Measurements from ENCODE around the gene CAPN10. TPM values are rescaled to one million over a fixed set of nuclear protein-coding genes. Genes with fewer than 3 reads are reported as not detected.

CAPN10 gene
- total and polyA plus RNA-seq, 8 donors = 20.8 to 36.6 (median 28.2) TPM

DNA sequence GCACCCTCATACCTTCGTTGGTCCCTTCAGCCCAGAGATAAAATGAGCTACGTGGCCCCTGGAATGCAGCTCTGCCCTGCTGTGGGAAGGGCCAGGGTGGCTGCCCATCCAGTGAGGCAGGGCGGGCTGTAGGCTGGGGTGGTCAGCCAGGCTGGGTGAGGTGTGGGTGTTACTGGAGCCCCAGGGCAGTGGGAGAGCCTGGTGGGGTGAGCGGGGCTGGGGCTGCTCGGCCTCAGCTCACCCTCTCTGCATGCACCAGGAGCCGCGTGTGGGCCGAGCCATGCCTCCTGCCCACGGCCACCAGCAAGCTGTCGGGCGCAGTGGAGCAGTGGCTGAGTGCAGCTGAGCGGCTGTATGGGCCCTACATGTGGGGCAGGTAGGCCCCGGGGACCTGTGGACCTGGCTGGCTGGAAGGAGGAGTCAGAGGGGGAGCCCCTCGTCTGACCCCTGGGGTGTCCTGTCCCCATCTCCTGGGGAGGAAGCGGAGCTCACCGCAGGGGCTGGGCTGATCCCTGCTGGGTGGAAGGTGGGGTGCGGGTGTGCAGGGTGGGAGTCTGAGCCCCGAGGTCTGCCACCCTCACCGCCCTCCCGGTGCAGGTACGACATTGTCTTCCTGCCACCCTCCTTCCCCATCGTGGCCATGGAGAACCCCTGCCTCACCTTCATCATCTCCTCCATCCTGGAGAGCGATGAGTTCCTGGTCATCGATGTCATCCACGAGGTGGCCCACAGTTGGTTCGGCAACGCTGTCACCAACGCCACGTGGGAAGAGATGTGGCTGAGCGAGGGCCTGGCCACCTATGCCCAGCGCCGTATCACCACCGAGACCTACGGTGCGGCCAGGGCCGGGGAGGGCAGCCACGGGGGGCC is 12.8 kb upstream of the CAPN10 start:
- ATAC-seq = no peak
- TF ChIP-seq, protein P1, sequence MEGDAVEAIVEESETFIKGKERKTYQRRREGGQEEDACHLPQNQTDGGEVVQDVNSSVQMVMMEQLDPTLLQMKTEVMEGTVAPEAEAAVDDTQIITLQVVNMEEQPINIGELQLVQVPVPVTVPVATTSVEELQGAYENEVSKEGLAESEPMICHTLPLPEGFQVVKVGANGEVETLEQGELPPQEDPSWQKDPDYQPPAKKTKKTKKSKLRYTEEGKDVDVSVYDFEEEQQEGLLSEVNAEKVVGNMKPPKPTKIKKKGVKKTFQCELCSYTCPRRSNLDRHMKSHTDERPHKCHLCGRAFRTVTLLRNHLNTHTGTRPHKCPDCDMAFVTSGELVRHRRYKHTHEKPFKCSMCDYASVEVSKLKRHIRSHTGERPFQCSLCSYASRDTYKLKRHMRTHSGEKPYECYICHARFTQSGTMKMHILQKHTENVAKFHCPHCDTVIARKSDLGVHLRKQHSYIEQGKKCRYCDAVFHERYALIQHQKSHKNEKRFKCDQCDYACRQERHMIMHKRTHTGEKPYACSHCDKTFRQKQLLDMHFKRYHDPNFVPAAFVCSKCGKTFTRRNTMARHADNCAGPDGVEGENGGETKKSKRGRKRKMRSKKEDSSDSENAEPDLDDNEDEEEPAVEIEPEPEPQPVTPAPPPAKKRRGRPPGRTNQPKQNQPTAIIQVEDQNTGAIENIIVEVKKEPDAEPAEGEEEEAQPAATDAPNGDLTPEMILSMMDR (IDR thresholded peaks at IDR 0.05) = no peak
- H3K27ac ChIP-seq = no peak overlapping the region
- no peaks in the 10 kb centered on the region for H3K9me3 ChIP-seq
- peaks cover 0 to 70% of the 10 kb centered on the region in 2 donors for H3K36me3 ChIP-seq
- H3K4me1 ChIP-seq = peaks cover 13 to 47% of the 10 kb centered on the region in 2 donors
- no peak overlapping the region for H3K4me3 ChIP-seq
- intact Hi-C loops (cut with DNase I) = no loop called here
- H3K27me3 ChIP-seq = no peaks in the 10 kb centered on the region
- no peak for DNase-seq

DNA sequence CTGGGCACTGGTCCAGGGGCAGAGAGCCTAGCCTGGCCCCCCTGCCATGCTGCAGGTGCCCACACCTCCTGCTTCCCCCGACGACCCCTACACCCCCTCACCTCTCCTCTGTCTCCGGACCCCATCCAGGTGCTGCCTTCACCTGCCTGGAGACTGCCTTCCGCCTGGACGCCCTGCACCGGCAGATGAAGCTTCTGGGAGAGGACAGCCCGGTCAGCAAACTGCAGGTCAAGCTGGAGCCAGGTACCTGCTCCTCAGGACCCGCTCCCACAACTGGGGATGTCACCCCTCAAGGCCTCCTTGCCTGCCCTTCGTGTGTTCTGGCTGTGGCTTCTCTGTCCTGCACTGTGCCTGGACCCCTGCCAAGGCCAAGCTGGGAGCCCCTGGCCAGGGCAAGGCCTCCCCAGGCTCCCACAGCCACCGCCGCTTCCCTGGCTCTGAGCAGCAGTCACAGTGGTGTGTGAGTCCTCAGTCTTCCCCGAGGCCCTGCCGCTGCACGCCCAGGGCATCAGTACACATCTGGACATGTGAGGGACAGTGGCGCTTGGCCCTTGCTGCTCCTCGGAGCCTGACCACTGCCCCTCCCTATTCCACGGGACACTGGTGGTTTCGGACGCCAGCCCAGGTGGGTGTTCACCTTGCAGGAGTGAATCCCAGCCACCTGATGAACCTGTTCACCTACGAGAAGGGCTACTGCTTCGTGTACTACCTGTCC is 12.0 kb upstream of the CAPN10 start:
- no peaks in the 10 kb centered on the region for H3K27me3 ChIP-seq
- intact Hi-C loops (cut with DNase I) = no loop called here
- ATAC-seq (no peak), DNase-seq (no peak)
- no peaks in the 10 kb centered on the region for H3K9me3 ChIP-seq
- H3K36me3 ChIP-seq = peaks cover 0 to 70% of the 10 kb centered on the region in 2 donors
- no peak overlapping the region for H3K4me3 ChIP-seq
- TF ChIP-seq, protein P1 (IDR thresholded peaks at IDR 0.05) = no peak
- no peak overlapping the region for H3K27ac ChIP-seq
- H3K4me1 ChIP-seq = peaks cover 16 to 51% of the 10 kb centered on the region in 2 donors

DNA sequence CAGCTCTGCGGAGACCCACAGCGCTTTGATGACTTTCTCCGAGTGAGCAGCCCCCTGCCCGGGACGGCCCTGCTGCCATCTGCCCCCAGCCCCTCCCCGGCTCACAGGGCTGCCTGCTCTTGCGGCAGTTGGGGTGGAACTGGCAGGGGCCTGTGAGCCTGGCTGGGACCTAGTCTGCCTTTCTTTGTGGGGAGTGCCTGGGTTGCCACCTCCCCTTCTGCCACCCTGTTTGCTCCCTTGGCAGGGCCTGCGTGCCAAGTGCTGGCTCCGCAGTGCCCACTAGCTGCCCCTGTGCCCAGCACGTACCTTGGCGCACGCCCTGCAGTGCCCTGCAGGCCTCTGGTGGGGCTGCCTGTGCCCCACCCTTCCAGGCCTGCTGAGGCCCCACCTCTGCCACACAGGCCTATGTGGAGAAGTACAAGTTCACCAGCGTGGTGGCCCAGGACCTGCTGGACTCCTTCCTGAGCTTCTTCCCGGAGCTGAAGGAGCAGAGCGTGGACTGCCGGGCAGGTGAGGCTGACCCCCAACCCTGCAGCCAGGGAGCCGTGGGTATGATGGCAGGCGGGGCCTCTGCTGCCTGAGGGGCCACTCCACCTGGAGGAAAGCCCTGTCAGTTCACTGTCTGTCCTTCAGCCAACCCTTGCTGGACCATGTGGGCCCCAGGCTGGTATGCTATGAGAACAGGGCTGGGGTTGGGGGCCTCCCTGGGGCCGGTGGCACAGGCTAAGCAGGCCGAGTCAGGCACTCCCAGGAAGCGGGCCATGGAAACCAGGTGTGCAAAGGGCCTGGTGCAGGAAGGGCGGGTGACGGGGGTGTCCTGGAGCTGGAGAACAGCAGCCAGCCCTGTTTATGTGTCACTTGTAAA is 11.2 kb upstream of the CAPN10 start:
- Histone ChIP-seq H3K4me3 (no peak overlapping the region), H3K27me3 (no peaks in the 10 kb centered on the region), H3K4me1 (peaks cover 17 to 51% of the 10 kb centered on the region in 2 donors), H3K36me3 (peaks cover 0 to 70% of the 10 kb centered on the region in 2 donors), H3K9me3 (no peaks in the 10 kb centered on the region), H3K27ac (no peak overlapping the region)
- DNase-seq (no peak), ATAC-seq (no peak)
- TF ChIP-seq, protein P1 (IDR thresholded peaks at IDR 0.05) = no peak
- intact Hi-C loops (cut with DNase I) = no loop called here

DNA sequence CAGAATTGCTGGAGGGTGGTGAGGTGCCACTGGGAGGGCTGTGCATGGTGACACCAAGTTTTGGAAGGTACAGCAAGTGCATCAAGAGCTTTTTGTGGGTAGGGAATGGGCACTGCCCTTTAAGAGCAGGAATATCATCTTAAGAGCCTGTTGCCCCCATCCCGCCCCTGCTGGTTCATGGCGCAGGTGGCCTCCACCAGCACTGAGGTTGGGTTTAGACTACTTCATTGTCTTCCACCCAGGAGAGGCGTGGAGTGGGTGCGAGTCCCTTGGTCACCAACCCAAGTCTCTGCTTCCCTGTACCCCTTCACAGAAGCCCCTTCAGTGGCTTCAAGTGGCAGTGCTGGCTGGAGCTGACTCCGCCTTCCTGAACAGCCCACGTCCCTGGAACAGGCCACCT is 10.5 kb upstream of the CAPN10 start:
- Histone ChIP-seq H3K9me3 (no peaks in the 10 kb centered on the region), H3K27me3 (no peaks in the 10 kb centered on the region), H3K36me3 (peaks cover 0 to 70% of the 10 kb centered on the region in 2 donors), H3K27ac (no peak overlapping the region), H3K4me1 (peaks cover 20 to 51% of the 10 kb centered on the region in 2 donors), H3K4me3 (no peak overlapping the region)
- TF ChIP-seq, protein P1 (IDR thresholded peaks at IDR 0.05) = no peak
- DNase-seq (no peak), ATAC-seq (no peak)
- intact Hi-C loops (cut with DNase I) = no loop called here
